Activated CD8-positive, alpha-beta T cell treated with anti-CD3 and anti-CD28 coated beads for 36 hours (primary cell): ENCODE results near the gene SMARCB1. TPM values are rescaled to one million over a fixed set of nuclear protein-coding genes. Genes with fewer than 3 reads are reported as not detected.

Experiments
- ATAC-seq: fragments of 200-7000 bp; cut with Tn5 transposase; one replicate; pipeline ENCODE4 v1.10.0; 2021; ENCODE audit warnings: mild to moderate bottlenecking, moderate library complexity
- CTCF ChIA-PET: fragments of 350-600 bp; sonication (Branson Sonifier 250); formaldehyde crosslinking; loops from one replicate; lab custom pipeline; 2021; ENCODE audit warnings: antibody characterized with exemption; lab: Charles Lee
- POLR2A ChIA-PET: fragments of 350-600 bp; sonication (Branson Sonifier 250); formaldehyde crosslinking; loops from one replicate; lab custom pipeline; 2021; ENCODE audit warnings: antibody characterized with exemption; lab: Charles Lee
- DNase-seq: peaks from one replicate; pipeline ENCODE4 v3.0.0-alpha.2; 2020
- H3K27ac Mint-ChIP-seq: one replicate; pipeline ENCODE4 v1.8.0; 2021; ENCODE audit warnings: mild to moderate bottlenecking, mixed read lengths
- H3K27me3 Mint-ChIP-seq: one replicate; pipeline ENCODE4 v1.8.0; 2021; ENCODE audit warnings: mixed read lengths
- H3K36me3 Mint-ChIP-seq: one replicate; pipeline ENCODE4 v1.8.0; 2021; ENCODE audit warnings: low read depth, mixed read lengths
- H3K4me1 Mint-ChIP-seq: one replicate; pipeline ENCODE4 v1.8.0; 2021; ENCODE audit warnings: low read depth, mixed read lengths
- H3K4me3 Mint-ChIP-seq: one replicate; pipeline ENCODE4 v1.8.0; 2021; ENCODE audit warnings: mild to moderate bottlenecking, moderate library complexity, mixed read lengths
- H3K9me3 Mint-ChIP-seq: one replicate; pipeline ENCODE4 v1.8.0; 2021; ENCODE audit warnings: mixed read lengths
- CTCF ChIP-seq: fragments of 200-600 bp; IDR thresholded peaks from one replicate; pipeline ENCODE4 v1.8.0; 2022; ENCODE audit warnings: antibody characterized with exemption, mild to moderate bottlenecking
- intact Hi-C: fragments of 100-400 bp; cut with micrococcal nuclease; formaldehyde crosslinking; loops from one replicate; pipeline ENCODE4 v1.10.0; 2022
- total RNA-seq, 2 experiments: library from RNA; stranded (reverse); gene quantifications; one replicate each; pipeline ENCODE4 v1.2.3, GENCODE V29; 2021

The SMARCB1 gene
- total RNA-seq, 2 experiments from 2014 or later: 82.8 to 86.3 TPM

- TF ChIP-seq CTCF: no peak
- no peak overlapping the region for H3K4me3 Mint-ChIP-seq
- H3K27me3 Mint-ChIP-seq: no peaks in the 10 kb centered on the region
- H3K27ac Mint-ChIP-seq: no peak overlapping the region
- H3K4me1 Mint-ChIP-seq: peaks cover 11% of the 10 kb centered on the region
- ATAC-seq (no peak), DNase-seq (no peak)
- H3K9me3 Mint-ChIP-seq: no peaks in the 10 kb centered on the region
- POLR2A ChIA-PET: interaction anchor here (2.2 kb wide), 1 partner anchor 12 kb away, joined by 14 read pairs; the partner anchor contains the start of gene SMARCB1
- intact Hi-C loops: loop anchor here (5.0 kb wide), 1 partner anchor 63 kb away; the partner anchor contains the start of gene DERL3
- CTCF ChIA-PET: interaction anchor here (1.4 to 2.1 kb wide), 3 partner anchors 15 to 84 kb away, joined by 5 to 12 read pairs (median 6); partner anchors contain the start of gene SLC2A11
- H3K36me3 Mint-ChIP-seq: no peaks in the 10 kb centered on the region
Measured at GRCh38 chr22:23774114-23774921, 12.4 kb upstream of the SMARCB1 start.

- POLR2A ChIA-PET: interaction anchor here (2.2 kb wide), 1 partner anchor 12 kb away, joined by 14 read pairs; the partner anchor contains the start of gene SMARCB1
- H3K4me3 Mint-ChIP-seq: no peak overlapping the region
- no peak for TF ChIP-seq CTCF
- H3K27me3 Mint-ChIP-seq: no peaks in the 10 kb centered on the region
- H3K36me3 Mint-ChIP-seq: no peaks in the 10 kb centered on the region
- ATAC-seq: no peak
- peaks cover 11% of the 10 kb centered on the region for H3K4me1 Mint-ChIP-seq
- no peak for DNase-seq
- no peak overlapping the region for H3K27ac Mint-ChIP-seq
- intact Hi-C loops: loop anchor here (5.0 kb wide), 1 partner anchor 62 kb away; the partner anchor contains the start of gene DERL3
- CTCF ChIA-PET: interaction anchor here (0.9 to 2.1 kb wide), 4 partner anchors 12 to 83 kb away, joined by 3 to 12 read pairs (median 6); partner anchors contain the start of genes C22orf15 and SLC2A11
- no peaks in the 10 kb centered on the region for H3K9me3 Mint-ChIP-seq
Measured at GRCh38 chr22:23774922-23775436, 11.8 kb upstream of the SMARCB1 start.

- intact Hi-C loops: no loop called here
- Mint-ChIP-seq H3K27me3 (no peaks in the 10 kb centered on the region), H3K4me3 (no peak overlapping the region), H3K9me3 (no peaks in the 10 kb centered on the region), H3K27ac (no peak overlapping the region), H3K36me3 (no peaks in the 10 kb centered on the region), H3K4me1 (peaks cover 11% of the 10 kb centered on the region)
- CTCF ChIA-PET: interaction anchor here (0.9 to 2.1 kb wide), 2 partner anchors 13 to 74 kb away, joined by 3 to 12 read pairs; partner anchors contain the start of gene C22orf15
- TF ChIP-seq CTCF: no peak
- ATAC-seq (no peak), DNase-seq (no peak)
- POLR2A ChIA-PET: interaction anchor here (1.1 to 2.2 kb wide), 2 partner anchors 11 to 56 kb away, joined by 3 to 14 read pairs; partner anchors contain the start of gene SMARCB1
Measured at GRCh38 chr22:23775779-23776375, 10.9 kb upstream of the SMARCB1 start.

- H3K27me3 Mint-ChIP-seq: no peaks in the 10 kb centered on the region
- ATAC-seq: no peak
- no peak overlapping the region for H3K27ac Mint-ChIP-seq
- TF ChIP-seq CTCF: no peak
- H3K9me3 Mint-ChIP-seq: no peaks in the 10 kb centered on the region
- intact Hi-C loops: no loop called here
- POLR2A ChIA-PET: interaction anchor here (1.0 to 2.0 kb wide), 4 partner anchors 9 to 36 kb away, joined by 3 to 7 read pairs (median 5); partner anchors contain the start of genes CHCHD10 and SMARCB1
- H3K4me1 Mint-ChIP-seq: no peaks in the 10 kb centered on the region
- no peak for DNase-seq
- H3K36me3 Mint-ChIP-seq: no peaks in the 10 kb centered on the region
- no peak overlapping the region for H3K4me3 Mint-ChIP-seq
- CTCF ChIA-PET: interaction anchor here (1.1 to 1.2 kb wide), 3 partner anchors 9 to 116 kb away, joined by 3 to 5 read pairs (median 4); partner anchors contain the start of gene MIF
Measured at GRCh38 chr22:23777776-23778576, 8.8 kb upstream of the SMARCB1 start.
